ENCODE results near the gene RNF121. TPM values are rescaled to one million over a fixed set of nuclear protein-coding genes. Genes with fewer than 3 reads are reported as not detected.

The RNF121 gene
- polyA plus RNA-seq, 1 donor, result 30.7 TPM

DNA sequence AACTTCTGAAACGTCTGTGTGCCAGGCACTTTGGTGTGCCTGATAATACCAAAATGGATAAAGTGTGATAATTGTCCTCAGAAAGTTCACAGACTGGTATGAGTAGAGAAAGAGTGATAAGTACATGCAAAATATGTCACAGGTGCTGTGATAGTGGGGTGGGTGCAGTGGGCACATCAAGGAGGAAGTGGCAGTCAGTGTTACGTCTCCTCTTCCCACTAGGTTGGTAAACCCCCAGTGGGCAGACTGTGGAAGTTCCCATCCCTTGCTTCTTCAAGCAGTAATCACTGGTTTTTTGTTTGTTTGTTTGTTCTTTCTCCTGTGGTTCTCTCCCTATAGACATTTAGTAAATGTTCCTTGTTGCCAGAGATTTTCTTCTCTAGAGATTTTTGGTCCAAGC, 5.4 kb downstream of the RNF121 start:
- DNase-seq (ENCODE audit: low read depth), result no peak

DNA sequence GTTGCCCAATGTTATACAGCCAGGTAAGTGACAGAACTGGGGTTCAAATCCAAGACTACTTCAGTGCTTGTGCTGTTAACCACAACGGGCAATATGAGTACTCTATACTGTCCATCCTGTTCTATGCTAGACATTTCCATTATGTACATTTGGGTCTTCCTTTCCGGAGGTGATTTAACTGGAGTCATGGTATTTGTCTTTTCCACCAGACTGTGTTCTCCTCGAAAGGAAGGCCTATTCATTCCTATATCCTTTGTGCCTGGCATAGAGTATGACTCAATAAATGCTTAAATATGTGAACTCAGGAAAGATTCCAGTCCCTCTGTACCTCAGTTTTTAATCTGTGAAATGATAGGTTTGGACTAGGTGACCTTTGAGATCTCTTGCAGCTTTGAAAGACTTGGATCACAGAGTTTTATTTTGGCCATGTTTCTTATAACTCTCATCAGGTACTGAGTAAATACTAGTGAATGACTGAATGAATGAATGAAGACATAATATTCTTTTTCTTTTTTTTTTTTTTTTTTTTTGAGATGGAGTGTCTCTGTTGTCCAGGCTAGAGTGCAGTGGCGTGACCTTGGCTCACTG, 6.6 kb downstream of the RNF121 start:
- DNase-seq (ENCODE audit: low read depth), result no peak

DNA sequence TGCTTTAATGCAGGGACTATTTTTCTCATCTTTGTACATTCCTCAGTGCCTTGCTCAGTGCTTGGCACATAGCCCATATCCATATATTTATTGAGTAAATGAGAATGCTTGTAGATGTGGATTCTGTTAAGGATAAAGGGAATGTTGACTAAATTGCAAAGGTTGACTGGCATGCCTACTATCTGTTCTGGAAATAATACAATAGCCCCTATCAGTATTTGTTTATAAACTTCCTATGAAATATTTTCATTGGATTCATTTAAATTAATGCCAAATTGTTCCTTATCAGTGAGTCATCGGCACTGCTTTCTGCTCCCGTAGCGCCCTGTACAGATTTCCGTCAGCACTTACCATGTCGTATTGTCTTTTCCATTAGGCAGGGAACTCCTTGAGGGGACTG, 8.0 kb downstream of the RNF121 start:
- DNase-seq (ENCODE audit: low read depth), result no peak

DNA sequence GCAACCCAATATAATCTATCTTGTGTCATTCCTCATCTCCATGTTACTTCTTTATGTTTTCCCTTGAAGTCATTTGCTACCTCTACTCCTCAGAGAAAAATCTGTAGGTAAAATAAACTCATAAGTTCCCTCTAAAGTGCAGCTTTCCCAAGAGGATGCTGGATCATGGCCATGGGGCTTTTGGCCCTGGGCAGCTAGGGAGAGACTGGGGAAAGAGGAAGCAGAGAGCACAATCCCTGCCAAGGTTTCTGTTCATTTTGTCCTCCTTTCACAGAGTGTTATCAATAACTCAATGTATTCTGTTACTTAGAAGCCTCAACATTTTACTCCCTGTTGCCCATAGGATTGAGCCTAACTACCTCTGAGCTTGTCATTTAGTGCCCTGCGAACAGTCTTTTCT, 9.0 kb downstream of the RNF121 start:
- DNase-seq (ENCODE audit: low read depth), result no peak

DNA sequence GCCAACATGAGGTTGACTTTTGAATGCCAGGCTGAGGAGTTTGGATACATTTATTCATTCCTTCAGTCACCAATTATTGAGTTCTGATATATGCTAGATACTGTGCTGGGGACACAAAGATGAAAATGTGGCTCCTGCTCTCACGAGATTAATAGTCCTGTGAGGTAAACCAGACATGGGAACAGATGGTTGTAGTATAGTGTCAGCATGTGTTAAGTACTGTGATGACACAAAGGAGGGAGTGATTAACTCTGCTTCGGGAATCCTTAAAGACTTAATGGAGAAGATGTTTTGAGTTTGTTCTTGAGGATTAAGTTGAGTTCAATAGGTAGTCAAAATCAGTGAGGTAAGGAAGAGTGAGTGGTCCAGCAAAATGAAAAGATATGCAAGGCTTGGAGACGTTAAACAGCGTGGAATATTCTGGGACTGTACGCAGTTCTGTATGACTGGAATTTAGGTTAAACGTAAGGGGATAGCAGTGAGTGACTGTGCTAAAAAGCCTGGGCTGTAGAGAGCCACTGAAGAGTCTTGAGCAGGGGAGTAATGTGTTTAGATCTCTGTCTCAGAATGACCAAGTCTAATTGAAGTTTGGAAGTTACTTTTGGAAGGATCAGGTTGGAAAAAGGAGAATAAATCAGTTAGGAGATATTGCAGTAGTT, 11.8 kb downstream of the RNF121 start:
- no peak for DNase-seq (ENCODE audit: low read depth)

DNA sequence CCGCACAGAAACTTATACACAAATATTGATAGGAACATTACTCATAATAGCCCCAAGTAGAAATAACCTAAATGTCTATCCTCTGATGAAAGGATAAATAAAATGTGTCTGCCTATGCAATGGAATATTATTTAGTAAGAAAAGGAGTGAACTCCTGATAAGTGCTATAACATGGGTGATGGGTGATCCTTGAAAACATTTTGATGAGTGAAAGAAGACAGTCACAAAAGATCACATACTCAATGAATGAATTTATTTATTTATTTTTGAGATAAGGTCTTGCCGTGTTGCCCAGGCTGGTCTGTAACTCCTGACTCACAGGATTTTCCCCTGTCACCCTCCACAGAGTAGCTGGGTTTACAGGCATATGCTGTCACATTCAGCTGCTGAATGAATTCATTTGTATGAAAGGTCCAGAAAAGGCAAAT, 17.3 kb downstream of the RNF121 start:
- DNase-seq (ENCODE audit: low read depth), result no peak

DNA sequence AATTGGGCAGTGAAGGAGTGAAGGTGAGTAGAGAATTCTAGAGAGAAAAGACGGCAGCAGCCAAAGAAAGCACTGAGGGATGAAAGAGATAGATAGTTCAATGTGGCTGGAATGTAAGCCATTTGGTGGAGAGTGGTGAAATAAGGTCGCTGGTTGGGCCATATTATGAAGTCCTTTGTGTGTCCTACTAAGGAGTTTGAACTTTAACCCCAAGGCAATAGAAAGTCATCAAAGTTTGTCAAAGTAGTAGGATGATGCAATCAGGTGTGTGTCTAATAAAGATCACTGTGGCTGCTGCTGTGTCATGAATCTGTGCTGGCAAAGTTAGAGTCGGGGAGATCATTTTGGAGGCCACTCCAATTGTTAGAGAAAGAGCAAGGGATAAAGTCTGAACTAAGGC, 18.7 kb downstream of the RNF121 start:
- DNase-seq (ENCODE audit: low read depth), result no peak

DNA sequence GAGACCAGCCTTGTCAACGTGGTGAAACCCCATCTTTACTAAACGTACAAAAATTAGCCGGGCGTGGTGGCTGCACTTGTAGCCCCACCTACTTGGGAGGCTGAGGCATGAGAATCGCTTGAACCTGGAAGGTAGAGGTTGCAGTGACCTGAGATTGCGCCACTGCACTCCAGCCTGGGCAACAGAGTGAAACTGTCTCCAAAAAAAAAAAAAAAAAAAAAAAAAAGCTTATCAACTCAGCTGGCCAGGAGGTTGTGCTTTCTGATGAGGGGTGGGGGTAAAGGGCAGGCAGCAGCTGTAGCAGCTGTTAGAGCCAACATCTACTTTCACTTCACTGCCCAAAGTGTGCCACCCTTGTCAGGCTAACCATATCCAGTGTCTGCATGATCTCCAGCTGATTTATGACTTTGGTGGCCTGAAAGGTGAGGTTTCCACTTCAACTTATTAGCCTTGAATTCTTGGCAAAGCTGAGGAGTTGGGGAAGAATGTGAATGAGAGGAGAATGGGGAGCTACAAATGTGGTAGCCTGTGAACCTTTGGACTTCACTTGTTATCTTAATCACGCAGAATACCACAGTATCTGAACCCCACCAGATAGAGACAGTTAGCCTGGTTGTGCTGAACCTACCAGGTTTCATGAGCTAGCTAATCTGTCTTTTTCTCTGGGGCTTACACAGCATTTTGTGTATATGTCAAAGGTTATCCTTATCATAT, 19.6 kb downstream of the RNF121 start:
- DNase-seq (ENCODE audit: low read depth), result no peak

DNA sequence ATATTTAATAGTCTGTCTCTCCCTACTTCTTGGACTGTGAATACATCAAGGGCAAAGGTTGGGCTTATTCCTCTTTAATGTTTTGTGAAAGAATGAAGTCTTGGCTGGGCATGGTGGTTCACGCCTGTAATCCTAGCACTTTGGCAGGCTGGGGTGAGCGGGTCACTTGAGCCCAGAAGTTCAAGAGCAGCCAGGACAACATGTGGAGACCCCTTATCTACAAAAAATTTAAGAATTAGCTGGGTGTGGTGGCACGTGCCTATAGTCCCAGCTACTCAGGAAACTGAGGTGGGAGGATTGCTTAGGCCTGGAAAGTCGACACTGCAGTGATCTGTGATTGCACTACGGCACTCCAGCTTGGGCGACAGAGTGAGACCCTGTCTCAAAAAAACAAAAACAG, 20.2 kb downstream of the RNF121 start:
- no peak for DNase-seq (ENCODE audit: low read depth)

DNA sequence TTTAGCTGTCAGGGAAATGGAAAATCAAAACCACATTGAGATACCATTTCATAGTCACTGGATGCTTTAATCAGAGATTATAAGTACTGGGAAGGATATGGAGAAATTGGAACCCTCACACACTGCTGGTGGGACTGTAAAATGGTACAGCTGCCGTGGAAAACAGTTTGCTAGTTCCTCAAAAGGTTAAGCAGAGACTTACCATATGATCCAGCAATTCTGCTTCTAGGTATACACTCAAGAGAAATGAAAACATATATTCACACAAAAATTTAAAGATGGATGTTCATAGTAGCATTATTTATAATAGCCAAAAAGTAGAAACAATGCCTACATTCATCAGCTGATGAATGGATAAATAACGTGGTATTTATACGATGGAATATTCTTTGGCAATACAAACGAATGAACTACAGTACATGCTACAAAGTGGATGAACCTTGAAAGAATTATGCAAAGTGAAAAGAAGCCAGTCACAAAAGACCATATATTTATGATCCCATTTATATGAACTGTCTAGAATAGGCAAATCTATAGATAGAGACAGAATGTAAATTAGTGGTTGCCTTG, 23.0 kb downstream of the RNF121 start:
- DNase-seq (ENCODE audit: low read depth), result no peak

DNA sequence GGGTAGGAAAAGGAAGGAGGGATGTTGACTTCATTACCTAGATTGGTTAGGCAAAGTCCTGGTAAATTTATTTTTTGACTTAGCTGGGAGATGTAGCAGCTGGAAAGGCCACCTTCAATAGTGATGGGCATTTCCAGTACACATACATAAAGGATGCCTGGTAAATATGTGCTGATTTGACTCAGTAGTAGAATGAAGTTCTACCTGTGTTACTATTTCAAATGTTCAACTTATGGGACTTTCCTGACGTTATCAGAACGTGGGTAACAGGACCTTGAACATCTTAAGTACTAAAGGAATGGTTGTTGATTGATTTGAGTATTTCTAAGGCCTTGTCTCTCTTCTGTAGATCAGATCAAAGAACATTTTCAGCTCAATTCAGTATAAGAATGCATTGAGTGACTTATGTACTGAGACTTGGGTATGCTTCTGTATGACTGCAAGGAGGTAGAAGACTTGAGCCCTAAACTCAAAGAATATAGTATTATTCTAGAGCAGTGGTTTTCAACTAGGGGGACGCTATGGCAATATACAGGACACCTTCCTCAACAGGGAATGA, 27.1 kb downstream of the RNF121 start:
- no peak for DNase-seq (ENCODE audit: low read depth)

DNA sequence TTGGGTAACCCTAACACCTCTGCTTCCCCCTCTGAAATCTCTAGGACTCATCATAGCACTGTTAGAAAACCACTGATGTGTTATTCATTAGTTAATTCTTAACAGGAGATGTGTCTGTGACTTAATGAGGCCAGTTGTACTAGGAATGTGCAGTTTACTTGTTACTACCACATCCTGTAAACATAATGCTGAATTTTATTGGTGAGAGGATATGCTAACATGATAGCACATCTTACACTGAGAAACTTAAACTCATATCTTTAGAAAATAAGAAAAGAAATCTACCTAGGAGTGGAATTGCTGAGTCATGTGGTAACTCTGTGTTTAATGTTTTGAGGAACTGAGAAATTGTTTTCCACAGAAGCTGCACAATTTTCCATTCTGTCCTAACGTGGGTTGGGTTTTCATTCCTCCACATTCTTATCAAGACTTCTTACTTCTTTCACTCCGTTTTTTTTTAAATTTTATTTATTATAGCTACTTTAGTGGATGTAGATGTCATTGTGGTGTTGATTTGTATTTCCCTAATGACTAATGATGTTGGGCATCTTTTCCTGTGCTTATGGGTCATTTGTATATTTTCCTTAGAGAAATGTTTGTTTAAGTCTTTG, 33.7 kb downstream of the RNF121 start:
- no peak for DNase-seq (ENCODE audit: low read depth)

DNA sequence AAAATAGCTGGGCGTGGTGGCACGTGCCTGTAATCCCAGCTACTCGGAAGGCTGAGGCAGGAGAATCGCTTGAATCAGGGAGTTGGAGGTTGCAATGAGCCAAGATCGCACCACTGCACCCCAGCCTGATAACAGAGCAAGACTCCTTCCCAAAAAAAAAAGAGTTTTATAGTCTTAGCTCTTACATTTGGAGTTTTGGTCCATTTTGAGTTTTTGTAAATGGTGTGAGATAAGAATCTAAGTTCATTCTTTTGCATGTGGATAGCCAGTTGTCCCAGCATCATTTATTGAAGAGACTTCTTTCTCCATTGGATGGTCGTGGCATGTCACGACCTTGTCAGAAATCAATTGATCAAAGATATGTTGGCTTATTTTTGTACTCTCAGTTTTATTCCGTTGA, 34.6 kb downstream of the RNF121 start:
- DNase-seq (ENCODE audit: low read depth), result no peak

DNA sequence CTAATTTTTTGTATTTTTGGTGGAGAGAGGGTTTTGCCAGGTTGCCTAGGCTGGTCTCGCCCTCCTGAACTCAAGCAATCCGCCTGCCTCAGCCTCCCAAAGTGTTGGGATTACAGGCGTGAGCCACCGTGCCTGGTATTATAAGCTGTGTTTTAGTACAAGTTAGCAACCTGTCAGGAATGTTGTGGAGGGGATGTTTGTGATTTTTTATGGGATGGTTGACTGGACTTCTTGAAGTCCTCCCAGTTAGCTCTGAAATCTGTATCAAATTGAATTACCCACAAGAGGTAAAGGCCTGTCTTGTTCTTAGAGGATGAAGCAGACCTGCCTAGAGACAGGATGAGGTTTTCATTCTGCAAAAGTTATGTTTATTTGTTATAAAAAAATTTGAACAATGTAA, 35.8 kb downstream of the RNF121 start:
- DNase-seq (ENCODE audit: low read depth), result no peak

DNA sequence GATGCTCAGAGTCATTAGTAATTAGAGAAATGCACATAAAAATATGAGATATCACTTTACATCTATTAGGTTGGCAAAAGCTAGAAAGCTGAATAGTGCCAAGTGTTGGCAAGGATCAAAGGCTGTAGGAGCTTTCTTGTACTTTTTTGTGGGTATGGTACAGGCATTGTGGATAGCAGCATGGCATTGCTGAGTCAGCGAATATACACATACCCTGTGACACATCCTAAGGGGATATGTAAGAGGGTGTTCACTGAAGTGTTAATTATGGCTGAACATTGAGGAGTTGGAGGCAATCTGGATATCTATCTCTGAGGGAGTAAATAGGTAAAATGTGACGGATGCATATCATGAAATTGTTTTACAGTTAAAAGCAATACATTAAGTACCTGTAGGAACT, 42.8 kb downstream of the RNF121 start:
- DNase-seq (ENCODE audit: low read depth), result no peak

DNA sequence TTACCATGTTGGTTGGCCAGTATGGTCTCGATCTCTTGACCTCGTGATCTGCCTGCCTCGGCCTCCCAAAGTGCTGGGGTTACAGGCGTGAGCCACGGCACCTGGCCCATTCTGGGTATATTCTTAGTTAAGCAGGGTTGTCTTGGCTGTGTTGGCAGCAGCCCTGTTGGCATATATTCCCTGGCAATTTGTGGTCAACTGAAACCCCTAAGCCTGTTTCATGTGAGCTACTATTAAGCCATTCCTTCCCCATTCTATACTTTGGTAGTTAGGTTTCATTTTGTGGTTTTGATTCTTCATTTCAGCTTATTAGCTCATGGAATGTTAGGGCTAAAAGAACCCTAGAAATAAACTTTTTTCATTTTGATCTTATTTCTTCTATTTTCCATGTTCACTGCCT, 47.7 kb downstream of the RNF121 start:
- no peak for DNase-seq (ENCODE audit: low read depth)

DNA sequence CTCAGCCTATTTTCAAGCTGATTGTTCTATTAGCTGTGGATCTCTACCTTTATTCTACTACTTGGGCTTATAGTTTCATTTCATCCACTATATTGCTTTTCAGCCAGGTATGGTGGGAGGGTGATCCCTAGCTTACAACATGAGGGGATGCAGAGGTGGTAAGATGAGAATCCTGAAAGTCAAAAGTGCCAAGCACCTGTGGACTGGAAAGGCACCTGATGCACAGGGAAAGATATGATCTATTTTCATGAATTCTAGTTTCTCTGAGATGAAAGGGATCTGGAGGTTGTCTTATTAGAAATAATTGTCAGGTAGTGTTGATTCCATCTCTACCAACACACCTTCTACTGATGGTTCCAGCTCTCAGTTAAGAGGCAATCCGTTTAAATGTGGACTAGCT, 48.2 kb downstream of the RNF121 start:
- DNase-seq (ENCODE audit: low read depth), result no peak

DNA sequence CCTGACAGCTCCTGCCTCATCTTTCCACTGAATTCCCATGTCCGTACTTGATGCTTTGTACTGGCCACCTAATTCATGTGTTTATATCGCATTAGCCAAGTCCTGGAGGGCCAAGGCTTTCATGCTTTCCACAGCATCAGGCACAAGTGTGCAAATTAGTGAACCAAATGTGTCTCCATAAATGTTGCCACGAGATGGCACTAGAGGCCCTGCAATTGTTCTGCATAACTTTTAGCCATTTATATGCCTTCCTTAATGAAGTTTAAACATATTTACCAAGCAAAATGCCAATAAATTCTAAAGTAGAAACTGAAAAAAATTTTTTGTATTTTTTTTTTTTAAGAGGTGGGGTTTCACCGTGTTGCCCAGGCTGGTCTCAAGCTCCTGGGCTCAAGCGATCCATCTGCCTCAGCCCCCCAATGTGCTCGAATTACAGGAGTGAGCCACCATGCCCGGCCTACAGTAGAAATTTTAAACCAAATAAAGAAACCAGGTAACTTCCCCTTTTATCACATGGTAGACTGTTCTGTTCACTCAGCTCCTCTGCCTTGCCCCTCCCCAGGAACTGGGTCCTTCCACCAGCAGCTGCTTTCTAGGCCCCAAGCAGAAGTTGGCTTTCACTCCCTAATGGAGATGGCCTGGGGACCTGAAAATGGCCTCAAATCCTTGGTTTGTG, 49.0 kb downstream of the RNF121 start:
- no peak for DNase-seq (ENCODE audit: low read depth)

DNA sequence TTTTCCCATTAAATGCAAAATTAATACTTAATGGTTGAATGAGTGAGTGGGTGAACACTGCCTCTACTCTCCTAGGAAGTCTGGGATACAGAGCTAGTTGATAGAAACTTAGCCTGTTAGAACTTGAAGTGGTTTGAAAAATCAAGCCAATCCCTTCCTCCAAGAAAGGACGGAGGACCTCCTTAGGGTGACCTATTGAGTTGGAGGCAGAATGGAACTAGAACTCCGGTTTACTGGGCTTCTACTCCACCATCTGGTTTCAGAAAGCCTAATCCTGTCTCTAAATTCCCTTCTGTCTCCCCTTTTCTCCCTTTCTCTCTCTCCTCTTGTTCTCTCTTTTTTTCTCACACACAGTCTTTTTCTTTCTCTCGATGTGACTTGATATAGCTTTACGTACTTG, 50.2 kb downstream of the RNF121 start:
- no peak for DNase-seq (ENCODE audit: low read depth)

DNA sequence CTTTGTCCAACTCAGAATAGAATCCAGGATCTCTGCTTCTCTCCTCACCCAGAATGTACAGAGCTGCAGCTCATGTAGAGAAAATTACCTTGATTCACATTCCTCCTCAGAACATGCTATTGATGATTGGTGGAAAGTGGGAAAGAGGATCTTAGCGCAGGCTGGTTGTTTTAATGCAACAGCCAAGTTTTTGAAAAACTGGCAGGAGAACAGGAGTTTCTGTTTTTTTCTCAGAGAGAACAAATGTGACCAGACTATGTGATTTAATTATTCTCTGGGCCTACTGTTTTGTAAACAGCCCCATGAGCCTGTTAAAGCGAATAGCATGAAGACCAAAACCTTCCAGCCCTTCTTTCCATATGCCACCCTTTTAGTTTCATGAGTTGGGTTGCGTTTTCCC, 50.8 kb downstream of the RNF121 start:
- DNase-seq (ENCODE audit: low read depth), result no peak

DNA sequence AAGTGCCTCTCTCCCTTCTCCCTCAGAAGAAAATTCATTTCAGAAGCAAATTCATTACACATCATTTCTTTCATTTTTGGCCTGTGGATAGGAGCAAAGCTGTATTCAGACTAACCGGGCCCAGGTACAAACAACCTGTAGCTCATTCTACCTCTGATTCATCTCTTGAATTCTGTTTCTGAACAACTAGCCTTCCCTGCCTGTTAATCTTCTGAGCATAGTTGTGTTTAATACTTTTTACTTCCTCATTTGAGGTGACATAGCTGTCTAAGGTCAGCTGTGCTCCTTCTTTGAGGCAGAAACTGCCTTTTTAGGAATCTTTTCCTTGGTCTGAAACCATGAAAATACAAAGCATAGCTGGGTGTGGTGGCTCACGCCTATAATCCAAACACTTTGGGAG, 57.3 kb downstream of the RNF121 start:
- DNase-seq (ENCODE audit: low read depth), result no peak

DNA sequence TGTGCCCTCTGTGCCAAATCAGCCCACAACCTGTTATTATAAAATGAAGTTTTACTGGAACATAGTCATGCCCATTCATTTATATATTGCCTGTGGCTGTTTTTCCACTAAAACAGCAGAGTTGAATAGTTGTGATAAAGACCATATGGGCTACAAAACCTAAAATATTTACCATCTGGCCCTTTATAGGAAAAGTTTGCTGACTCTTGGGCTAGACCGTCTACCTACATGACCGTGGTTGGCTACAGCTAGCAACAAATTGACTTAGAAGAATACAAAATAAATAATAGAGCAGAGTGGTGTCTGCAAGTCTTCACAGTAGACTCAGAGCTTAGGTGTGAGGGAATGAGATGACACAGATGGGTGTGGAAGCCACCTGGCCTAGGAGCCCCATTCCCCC, 58.7 kb downstream of the RNF121 start:
- DNase-seq (ENCODE audit: low read depth), result no peak
